SK-N-SH (cell line): ENCODE results near the gene FBLIM1. TPM values are rescaled to one million over a fixed set of nuclear protein-coding genes. Genes with fewer than 3 reads are reported as not detected.
A peak's percentile ranks its signal among the peaks of the same experiment; 100 is the strongest.

Source experiments
- CTCF ChIA-PET: fragments of 300-600, 350-600 bp; formaldehyde crosslinking; extraction: SDS; loops from one replicate; lab custom pipeline; 2021; lab: Yijun Ruan, JAX
- POLR2A ChIA-PET: fragments of 350-600 bp; sonication (Branson Sonifier 250); formaldehyde crosslinking; extraction: SDS; loops from one replicate; lab custom pipeline; 2020; ENCODE audit warnings: antibody characterized with exemption, inconsistent platforms; lab: Yijun Ruan, JAX
- DNase-seq: peaks from one replicate; pipeline ENCODE4 v3.0.0; 2012
- H2AFZ ChIP-seq: fragments of 200-600 bp; sonication (generic); 2 replicates; pipeline ENCODE4 v1.8.1; 2016; ENCODE audit warnings: antibody characterized with exemption, mild to moderate bottlenecking, low read depth
- H3F3A ChIP-seq: fragments of 200-600 bp; sonication (generic); replicated peaks from 2 replicates; pipeline ENCODE3; 2016; ENCODE audit warnings: antibody characterized with exemption, mild to moderate bottlenecking; ENCODE audit not compliant: insufficient read depth
- H3K27ac ChIP-seq, 2 experiments: fragments of 200-500 bp in 1 of 2; fragments of 200-600 bp in 1 of 2; sonication (Bioruptor generic) in 1 of 2; sonication (generic), shearing (Covaris generic) in 1 of 2; 2 replicates each; pipeline versions ENCODE4 v1.5.1 to v1.6.1; 2014 to 2016; ENCODE audit warnings: low read depth in 2 of 2, inconsistent platforms in 1 of 2, low read length in 1 of 2, mild to moderate bottlenecking in 1 of 2, mixed read lengths in 1 of 2
- H3K27me3 ChIP-seq: fragments of 200-600 bp; sonication (generic), shearing (Covaris generic); 2 replicates; pipeline ENCODE4 v1.6.1; 2016; ENCODE audit warnings: mixed run types; ENCODE audit not compliant: insufficient read depth
- H3K36me3 ChIP-seq, 2 experiments: fragments of 200-500 bp in 1 of 2; fragments of 200-600 bp in 1 of 2; sonication (Bioruptor generic) in 1 of 2; sonication (generic) in 1 of 2; replicated peaks in 1 of 2; 2 replicates each; pipeline versions ENCODE3 to v1.5.1; 2014 to 2016; ENCODE audit warnings: low read length in 1 of 2, mild to moderate bottlenecking in 1 of 2; ENCODE audit not compliant: insufficient read depth in 2 of 2, control insufficient read depth in 1 of 2
- H3K4me1 ChIP-seq, 2 experiments: fragments of 200-500 bp in 1 of 2; fragments of 200-600 bp in 1 of 2; sonication (Bioruptor generic) in 1 of 2; sonication (generic), shearing (Covaris generic) in 1 of 2; 2 replicates each; pipeline versions ENCODE4 v1.5.1 to v1.6.1; 2014 to 2016; ENCODE audit warnings: low read depth in 1 of 2, low read length in 1 of 2, mixed run types in 1 of 2; ENCODE audit not compliant: insufficient read depth in 2 of 2, control insufficient read depth in 1 of 2
- H3K4me2 ChIP-seq: fragments of 200-600 bp; sonication (generic), shearing (Covaris generic); 2 replicates; pipeline ENCODE4 v1.6.1; 2017; ENCODE audit warnings: mixed run types
- H3K4me3 ChIP-seq, 2 experiments: fragments of 200-500 bp in 1 of 2; fragments of 200-600 bp in 1 of 2; sonication (Bioruptor generic) in 1 of 2; sonication (generic), shearing (Covaris generic) in 1 of 2; 2 replicates each; pipeline versions ENCODE4 v1.5.1 to v1.8.1; 2014 to 2016; ENCODE audit warnings: low read depth in 2 of 2, inconsistent platforms in 1 of 2, low read length in 1 of 2, mild to moderate bottlenecking in 1 of 2, mixed read lengths in 1 of 2, moderate library complexity in 1 of 2
- H3K79me2 ChIP-seq: fragments of 200-600 bp; sonication (generic); 2 replicates; pipeline ENCODE4 v1.8.1; 2017; ENCODE audit warnings: mild to moderate bottlenecking; ENCODE audit not compliant: insufficient read depth
- H3K9ac ChIP-seq: fragments of 200-600 bp; sonication (generic); 2 replicates; pipeline ENCODE4 v1.6.1; 2017; ENCODE audit warnings: mixed run types
- H3K9me2 ChIP-seq: fragments of 200-600 bp; sonication (generic); 2 replicates; pipeline ENCODE4 v1.6.1; 2017; ENCODE audit warnings: mixed run types
- H3K9me3 ChIP-seq: fragments of 200-600 bp; sonication (generic); 2 replicates; pipeline ENCODE4 v1.6.1; 2017; ENCODE audit warnings: mixed run types, mild to moderate bottlenecking, moderate library complexity
- H4K20me1 ChIP-seq: fragments of 200-600 bp; sonication (generic); 2 replicates; pipeline ENCODE4 v1.6.1; 2017; ENCODE audit warnings: mild to moderate bottlenecking, mixed run types; ENCODE audit not compliant: insufficient read depth
- CHD2 ChIP-seq: fragments of 150-350 bp; IDR thresholded peaks from 2 replicates; pipeline ENCODE4 v1.6.1; 2018; ENCODE audit warnings: low read length; ENCODE audit not compliant: partially characterized antibody
- CTCF ChIP-seq: fragments of 200-600 bp; sonication (generic); IDR thresholded peaks from 2 replicates; pipeline ENCODE4 v1.6.1; 2017; ENCODE audit warnings: antibody characterized with exemption, mild to moderate bottlenecking, moderate library complexity
- EP300 ChIP-seq, 2 experiments: IDR thresholded peaks; 2 replicates each; pipeline versions ENCODE4 v1.4.0 to v1.6.1; 2012; ENCODE audit warnings: borderline replicate concordance in 1 of 2, low read depth in 1 of 2, low read length in 1 of 2
- FOXJ3 ChIP-seq: sonication (generic); formaldehyde crosslinking; IDR thresholded peaks from 2 replicates; pipeline ENCODE4 v1.5.1; 2020; ENCODE audit warnings: mild to moderate bottlenecking, missing genetic modification reagents
- GABPA ChIP-seq: IDR thresholded peaks from 2 replicates; pipeline ENCODE4 v1.4.0; 2012; ENCODE audit warnings: low read depth, mild to moderate bottlenecking
- IRF3 ChIP-seq: fragments of 150-350 bp; IDR thresholded peaks from 2 replicates; pipeline ENCODE4 v1.6.1; 2016; ENCODE audit warnings: mild to moderate bottlenecking, low read depth, low read length
- MXI1 ChIP-seq: IDR thresholded peaks from 2 replicates; pipeline ENCODE4 v1.6.1; 2012; ENCODE audit warnings: mild to moderate bottlenecking, low read depth, low read length, improper control_type of control experiment
- NFIC ChIP-seq: IDR thresholded peaks from 2 replicates; pipeline ENCODE4 v1.4.0; 2012; ENCODE audit warnings: borderline replicate concordance
- POLR2AphosphoS5 ChIP-seq: IDR thresholded peaks from 2 replicates; pipeline ENCODE4 v1.6.1; 2012; ENCODE audit warnings: low read depth, low read length
- REST ChIP-seq: IDR thresholded peaks from 2 replicates; pipeline ENCODE4 v1.6.1; 2012; ENCODE audit warnings: mild to moderate bottlenecking, low read depth, low read length, moderate library complexity
- RFX5 ChIP-seq: IDR thresholded peaks from 2 replicates; pipeline ENCODE4 v1.6.1; 2012; ENCODE audit warnings: mild to moderate bottlenecking, improper control_type of control experiment, low read length
- SMC3 ChIP-seq: IDR thresholded peaks from 2 replicates; pipeline ENCODE4 v1.6.1; 2012; ENCODE audit warnings: low read depth, low read length, improper control_type of control experiment
- USF1 ChIP-seq: IDR thresholded peaks from 2 replicates; pipeline ENCODE4 v1.4.0; 2012; ENCODE audit warnings: low read depth, borderline replicate concordance
- WGBS: methylation state at CpG from one replicate; pipeline ENCODE4 v1.1.6; 2017; ENCODE audit warnings: low lambda C conversion rate; 5-methylcytosine and 5-hydroxymethylcytosine counted together
- polyA plus RNA-seq, 3 experiments: library from polyadenylated mRNA; depleted of rRNA; stranded (reverse); fragments of >200 nt; gene quantifications; 2 replicates each; pipeline ENCODE4 v1.2.3, GENCODE V29; 2012

FBLIM1 gene
- polyA plus RNA-seq, 1 of the 3 experiments (the other 2 are of a cell fraction): 89.8 TPM

- H3K79me2 ChIP-seq: peaks cover 54% of the 10 kb centered on the region
Measured at GRCh38 chr1:15758953-15759661, 512 bp downstream of the FBLIM1 start.

GRCh38 chr1:15760520-15761211 lies 2.1 kb downstream of the FBLIM1 start:
- peak overlapping the region; percentile 70 to 84 for H3K27ac ChIP-seq
- H3K4me1 ChIP-seq: peaks cover 28 to 44% of the 10 kb centered on the region in 2 experiments
- H3K79me2 ChIP-seq: peaks cover 68% of the 10 kb centered on the region
- H3K27me3 ChIP-seq: no peaks in the 10 kb centered on the region
- DNase-seq: peak; percentile 82
- H3K4me3 ChIP-seq: peak overlapping the region; percentile 40 to 82
- peaks cover 4 to 8% of the 10 kb centered on the region in 2 experiments for H3K36me3 ChIP-seq
- no peaks in the 10 kb centered on the region for H3K9me3 ChIP-seq
- POLR2A ChIA-PET: interaction anchor here (0.7 kb wide), 1 partner anchor 609 kb away, joined by 3 read pairs; no protein-coding TSS in a partner anchor
- no peak overlapping the region for H2AFZ ChIP-seq
- H3K9me2 ChIP-seq: no peaks in the 10 kb centered on the region
- peaks cover 39% of the 10 kb centered on the region for H3F3A ChIP-seq
- peak overlapping the region; percentile 97 for H3K9ac ChIP-seq
- H4K20me1 ChIP-seq: peaks cover 34% of the 10 kb centered on the region
- CTCF ChIA-PET: interaction anchor here (0.7 to 4.9 kb wide), 4 partner anchors 31 to 258 kb away, joined by 3 to 18 read pairs (median 4); no protein-coding TSS in a partner anchor
- peak overlapping the region; percentile 88 for H3K4me2 ChIP-seq
- 18% methylated on average over 11 of the region's 12 CpGs for WGBS
- TF ChIP-seq CHD2: no peak
- TF ChIP-seq IRF3: no peak
- no peak for TF ChIP-seq SMC3
- TF ChIP-seq FOXJ3 (CRISPR knock-in tag): no peak
- peak; percentile 33 for TF ChIP-seq NFIC
- TF ChIP-seq REST: peak; percentile 22; the same call in 1 of the 2 replicates
- no peak for TF ChIP-seq GABPA
- TF ChIP-seq EP300 (IDR thresholded peaks at IDR 0.05; ENCODE audit: borderline replicate concordance in 1 of 2, low read depth in 1 of 2, low read length in 1 of 2): peak in 1 of 2 experiments; percentile 22; a peak in 1 of 4 replicates
- TF ChIP-seq USF1: no peak

More at GRCh38 chr1:15758953-15759661, 512 bp downstream of the FBLIM1 start:
- Histone ChIP-seq H2AFZ (no peak overlapping the region), H3K4me1 (peaks cover 28 to 47% of the 10 kb centered on the region in 2 experiments), H3K27me3 (no peaks in the 10 kb centered on the region), H4K20me1 (peaks cover 22% of the 10 kb centered on the region), H3K27ac (peak overlapping the region; percentile 84 to 85), H3K9ac (peak overlapping the region; percentile 97), H3K9me2 (no peaks in the 10 kb centered on the region), H3K4me3 (peak overlapping the region; percentile 74 to 82), H3K36me3 (no peaks in the 10 kb centered on the region), H3K4me2 (peak overlapping the region; percentile 88), H3F3A (peaks cover 42% of the 10 kb centered on the region), H3K9me3 (no peaks in the 10 kb centered on the region)
- 4% methylated on average over 14 of the region's 58 CpGs for WGBS
- ChIA-PET POLR2A (interaction anchor here (0.9 to 1.2 kb wide), 2 partner anchors 10 to 11 kb away, joined by 3 to 5 read pairs; no protein-coding TSS in a partner anchor), CTCF (interaction anchor here (1.6 to 4.9 kb wide), 2 partner anchors 19 to 32 kb away, joined by 5 to 18 read pairs; no protein-coding TSS in a partner anchor)
- no peak for TF ChIP-seq RFX5
- TF ChIP-seq MXI1: 0 out of 2 replicates have a peak, but pooled peaks have one; percentile 22
- peak; percentile 8; the same call in 1 of the 2 replicates for TF ChIP-seq CTCF
- no peak for TF ChIP-seq POLR2AphosphoS5
- DNase-seq: peak; percentile 84
